Measurements from ENCODE around the gene NFIX. TPM values are rescaled to one million over a fixed set of nuclear protein-coding genes. Genes with fewer than 3 reads are reported as not detected.

Gene NFIX
- total and polyA plus RNA-seq, 9 of the 15 experiments (the other 6 are each of a cell fraction or from before 2014, with no cell fraction given) = 0.28 to 26.8 (median 5.4) TPM

- no peak for TF ChIP-seq MTF1 (CRISPR knock-in tag; IDR thresholded peaks at IDR 0.05; ENCODE audit: borderline replicate concordance)
- TF ChIP-seq ZFX (CRISPR knock-in tag; IDR thresholded peaks at IDR 0.05) = no peak
- no peak for TF ChIP-seq RUNX1 (IDR thresholded peaks at IDR 0.05; ENCODE audit: low read depth)
- no peak for TF ChIP-seq NCOA2 (IDR thresholded peaks at IDR 0.05; ENCODE audit: partially characterized antibody in 2 of 2)
- no peak for TF ChIP-seq RBM15 (IDR thresholded peaks at IDR 0.05; ENCODE audit: insufficient read depth, low read length)
- TF ChIP-seq AFF1 (IDR thresholded peaks at IDR 0.05; ENCODE audit: low read depth in 1 of 2, partially characterized antibody in 2 of 2) = no peak
- TF ChIP-seq ID3 (CRISPR knock-in tag; IDR thresholded peaks at IDR 0.05) = no peak
- TF ChIP-seq ID3 (tag; IDR thresholded peaks at IDR 0.05) = no peak
- TF ChIP-seq, protein P1, sequence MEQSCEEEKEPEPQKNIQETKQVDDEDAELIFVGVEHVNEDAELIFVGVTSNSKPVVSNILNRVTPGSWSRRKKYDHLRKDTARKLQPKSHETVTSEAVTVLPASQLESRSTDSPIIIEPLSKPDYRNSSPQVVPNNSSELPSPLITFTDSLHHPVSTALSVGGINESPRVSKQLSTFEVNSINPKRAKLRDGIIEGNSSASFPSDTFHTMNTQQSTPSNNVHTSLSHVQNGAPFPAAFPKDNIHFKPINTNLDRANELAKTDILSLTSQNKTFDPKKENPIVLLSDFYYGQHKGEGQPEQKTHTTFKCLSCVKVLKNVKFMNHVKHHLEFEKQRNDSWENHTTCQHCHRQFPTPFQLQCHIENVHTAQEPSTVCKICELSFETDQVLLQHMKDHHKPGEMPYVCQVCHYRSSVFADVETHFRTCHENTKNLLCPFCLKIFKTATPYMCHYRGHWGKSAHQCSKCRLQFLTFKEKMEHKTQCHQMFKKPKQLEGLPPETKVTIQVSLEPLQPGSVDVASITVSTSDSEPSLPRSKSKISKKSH (CRISPR knock-in tag; IDR thresholded peaks at IDR 0.05) = no peak
- TF ChIP-seq, protein P2, sequence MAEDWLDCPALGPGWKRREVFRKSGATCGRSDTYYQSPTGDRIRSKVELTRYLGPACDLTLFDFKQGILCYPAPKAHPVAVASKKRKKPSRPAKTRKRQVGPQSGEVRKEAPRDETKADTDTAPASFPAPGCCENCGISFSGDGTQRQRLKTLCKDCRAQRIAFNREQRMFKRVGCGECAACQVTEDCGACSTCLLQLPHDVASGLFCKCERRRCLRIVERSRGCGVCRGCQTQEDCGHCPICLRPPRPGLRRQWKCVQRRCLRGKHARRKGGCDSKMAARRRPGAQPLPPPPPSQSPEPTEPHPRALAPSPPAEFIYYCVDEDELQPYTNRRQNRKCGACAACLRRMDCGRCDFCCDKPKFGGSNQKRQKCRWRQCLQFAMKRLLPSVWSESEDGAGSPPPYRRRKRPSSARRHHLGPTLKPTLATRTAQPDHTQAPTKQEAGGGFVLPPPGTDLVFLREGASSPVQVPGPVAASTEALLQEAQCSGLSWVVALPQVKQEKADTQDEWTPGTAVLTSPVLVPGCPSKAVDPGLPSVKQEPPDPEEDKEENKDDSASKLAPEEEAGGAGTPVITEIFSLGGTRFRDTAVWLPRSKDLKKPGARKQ (CRISPR knock-in tag; IDR thresholded peaks at IDR 0.05) = no peak
- peak; percentile 80 for TF ChIP-seq POLR2AphosphoS5 (IDR thresholded peaks at IDR 0.05; ENCODE audit: control insufficient read depth, insufficient read depth, low read depth, low read length)
- no peak for TF ChIP-seq ZKSCAN1 (IDR thresholded peaks at IDR 0.05; ENCODE audit: low read depth, low read length)
- TF ChIP-seq HNRNPLL (IDR thresholded peaks at IDR 0.05; ENCODE audit: low read depth, low read length, poor library complexity, severe bottlenecking) = no peak
- no peak for TF ChIP-seq OTX1 (CRISPR knock-in tag; IDR thresholded peaks at IDR 0.05)
- no peak for TF ChIP-seq ZNF75A (CRISPR knock-in tag; IDR thresholded peaks at IDR 0.05)
- no peak for TF ChIP-seq CBX2 (IDR thresholded peaks at IDR 0.05; ENCODE audit: insufficient read depth, low read length, poor library complexity, severe bottlenecking)
- TF ChIP-seq POLR2H (tag; IDR thresholded peaks at IDR 0.05; ENCODE audit: low read depth) = no peak
- TF ChIP-seq GATA2 (CRISPR knock-in tag; IDR thresholded peaks at IDR 0.05) = no peak
- no peak for TF ChIP-seq ZZZ3 (IDR thresholded peaks at IDR 0.05)
- TF ChIP-seq ASH1L (IDR thresholded peaks at IDR 0.05; ENCODE audit: borderline replicate concordance, low read depth, partially characterized antibody) = no peak
Observed at GRCh38 chr19:13100031-13100588, 104.8 kb downstream of the NFIX start (continued).
